GM19239 (cell line): ENCODE measurements around the gene DCLRE1B.

Source experiments
- DNase-seq: peaks from one replicate; pipeline ENCODE4 v3.0.0; 2011; ENCODE audit warnings: low spot score; ENCODE audit not compliant: insufficient read length
- FAIRE-seq: peaks from 2 replicates; lab custom pipeline; 2011; peaks lifted over from hg19 to GRCh38; lab: Jason Lieb, UNC

DCLRE1B gene

DNA sequence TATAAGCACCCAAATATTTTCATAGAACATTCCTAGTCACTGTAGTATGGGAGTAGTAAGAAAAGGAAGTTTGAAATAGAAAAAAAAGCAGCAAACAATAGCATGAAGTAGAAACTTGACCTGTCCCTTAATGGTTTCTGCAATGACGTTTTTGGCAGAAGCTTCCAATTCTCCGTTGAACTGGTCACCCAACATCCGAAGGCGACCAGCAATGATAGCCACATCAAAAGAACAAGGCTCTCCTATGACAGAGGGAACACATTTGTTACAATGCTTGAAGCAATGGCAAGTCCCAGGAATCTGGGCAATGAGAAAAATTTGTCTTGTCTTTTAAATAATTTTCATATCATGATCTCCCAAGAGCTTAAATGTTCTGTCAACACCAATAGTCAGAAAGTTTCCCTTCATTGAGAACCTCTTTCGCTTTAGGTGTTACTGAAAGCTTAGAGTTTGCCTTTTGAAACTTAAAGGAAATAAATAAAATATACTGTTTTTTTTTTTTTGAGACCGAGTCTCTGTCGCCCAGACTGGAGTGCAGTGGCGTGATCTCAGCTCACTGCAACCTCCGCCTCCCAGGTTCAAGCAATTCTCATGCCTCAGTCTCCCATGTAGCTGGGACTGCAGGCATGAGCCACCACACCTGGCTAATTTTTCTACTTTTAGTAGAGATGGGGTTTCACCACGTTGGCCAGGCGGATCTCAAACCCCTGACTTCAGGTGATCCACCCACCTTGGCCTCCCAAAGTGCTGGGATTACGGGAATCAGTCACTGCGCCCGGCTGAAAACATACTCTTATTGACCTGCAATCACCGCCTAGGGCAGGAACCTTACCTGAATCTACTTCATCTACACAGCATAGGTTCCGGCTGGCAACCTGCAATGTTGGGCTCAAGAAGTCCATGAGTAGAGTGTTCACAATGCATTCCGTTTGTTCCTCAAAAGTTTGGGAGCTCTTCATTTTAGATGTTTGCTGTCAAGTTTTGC, 18.4 kb upstream of the DCLRE1B start:
- DNase-seq, result no peak
- peak; percentile 64 for FAIRE-seq

- no peak for DNase-seq
- peak; percentile 4 for FAIRE-seq
These were observed 17.5 kb upstream of the DCLRE1B start, which contains the start of gene BCL2L15 for GRCh38 chr1:113887402-113888175. TSS of gene BCL2L15 (minus strand) at chr1:113887581. CDS start at chr1:113887375, 206 bp downstream.

DNA sequence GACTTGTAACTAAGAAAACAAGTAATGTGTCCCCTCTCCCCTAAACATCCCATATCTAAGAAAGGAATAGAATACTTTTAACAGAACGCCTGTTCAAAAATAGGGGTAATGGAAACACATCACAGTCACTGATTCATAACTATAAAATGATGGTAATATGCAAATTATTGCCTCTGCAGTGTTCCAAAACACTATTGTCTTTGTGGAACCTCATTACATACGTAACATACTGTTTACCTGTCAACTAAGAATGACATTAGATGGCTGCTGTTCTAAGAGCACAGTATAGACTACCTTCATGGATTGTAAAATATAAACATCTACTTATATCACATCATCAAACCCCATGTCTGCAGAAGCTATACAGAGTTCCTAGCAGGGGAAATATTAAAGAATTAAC, 14.3 kb upstream of the DCLRE1B start:
- DNase-seq (no peak), FAIRE-seq (no peak)

DNA sequence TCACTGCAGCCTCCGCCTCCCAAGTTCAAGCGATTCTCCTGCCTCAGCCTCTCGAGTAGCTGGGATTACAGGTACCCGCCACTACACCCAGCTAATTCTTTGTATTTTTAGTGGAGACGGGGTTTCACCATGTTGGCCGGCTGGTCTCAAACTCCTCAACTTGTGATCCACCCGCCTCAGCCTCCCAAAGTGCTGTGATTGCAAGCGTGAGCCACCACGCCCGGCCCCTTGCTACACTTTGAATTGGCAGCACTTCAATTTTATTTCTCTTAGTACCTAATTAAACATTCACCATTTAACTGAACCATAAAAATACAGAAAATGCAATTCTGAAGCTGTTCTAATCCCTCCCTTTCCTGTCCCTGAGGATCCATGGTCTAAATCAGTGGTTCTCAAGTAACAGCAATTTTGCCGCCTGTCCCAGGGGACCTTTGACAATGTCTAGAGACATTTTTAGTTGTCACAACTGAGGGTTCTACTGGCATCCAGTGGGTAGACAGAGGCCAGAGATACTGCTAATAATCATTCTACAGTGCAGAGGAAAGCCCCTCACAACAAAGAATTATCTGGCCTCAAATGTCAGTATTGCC, 13.4 kb upstream of the DCLRE1B start:
- DNase-seq (no peak), FAIRE-seq (no peak)

DNA sequence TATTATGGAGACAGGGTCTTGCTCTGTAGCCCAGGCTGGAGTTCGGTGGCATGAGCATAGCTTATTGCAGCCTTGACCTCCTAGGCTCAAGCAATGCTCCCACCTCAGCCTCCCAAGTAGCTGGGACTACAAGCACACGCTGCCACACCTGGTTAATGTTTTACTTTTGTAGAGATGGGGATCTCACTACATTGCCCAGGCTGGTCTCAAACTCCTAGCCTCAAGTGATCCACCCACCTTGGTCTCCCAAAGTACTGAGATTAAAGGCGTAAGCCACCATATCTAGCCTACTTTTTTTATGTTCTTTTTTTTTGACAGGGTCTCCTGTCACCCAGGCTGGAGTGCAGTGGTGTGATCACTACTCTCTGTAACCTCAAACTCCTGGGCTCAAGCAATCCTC, 11.9 kb upstream of the DCLRE1B start:
- FAIRE-seq, result no peak
- no peak for DNase-seq

DNA sequence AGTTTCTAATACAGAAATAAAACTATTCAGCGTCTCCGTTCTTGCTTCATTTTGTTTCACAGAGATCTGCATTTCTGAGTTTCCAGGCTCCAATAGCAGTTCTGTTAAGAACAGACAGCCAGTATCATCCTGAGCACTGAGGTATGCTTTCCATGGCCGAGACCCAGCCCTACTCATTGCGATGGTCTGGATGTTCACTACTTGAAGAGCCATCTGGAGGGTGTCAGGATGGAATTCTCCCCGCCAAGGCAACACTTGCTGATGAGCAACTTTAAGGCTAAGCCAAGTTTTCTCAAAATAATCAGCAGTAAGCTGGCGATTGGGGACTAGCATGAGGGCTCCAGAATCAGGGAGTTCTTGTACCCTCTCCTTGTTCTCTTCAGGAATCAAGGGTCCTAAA, 10.0 kb upstream of the DCLRE1B start:
- FAIRE-seq (no peak), DNase-seq (no peak)

DNA sequence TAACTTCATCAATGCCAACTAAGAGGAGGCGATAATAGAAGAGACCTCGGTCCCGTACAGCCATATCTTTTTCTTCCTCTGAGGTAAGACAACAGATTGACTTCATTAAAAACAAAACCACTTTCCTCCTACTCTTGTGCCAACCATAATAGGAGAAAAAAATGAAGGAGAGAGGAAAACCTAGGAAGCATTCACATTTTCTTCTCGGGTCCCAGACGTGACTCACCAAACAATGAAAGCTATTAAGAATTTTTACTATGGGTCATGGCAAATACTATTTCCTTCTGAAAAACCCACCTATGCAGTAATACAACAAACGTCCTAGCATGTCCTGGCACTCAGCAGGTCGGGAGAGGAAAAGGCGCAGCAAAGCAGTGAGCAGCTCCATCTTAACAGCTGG, 9.2 kb upstream of the DCLRE1B start:
- DNase-seq (no peak), FAIRE-seq (no peak)

- no peak for DNase-seq
- FAIRE-seq, result no peak
These were observed 6.8 kb upstream of the DCLRE1B start for GRCh38 chr1:113898241-113898814.

DNA sequence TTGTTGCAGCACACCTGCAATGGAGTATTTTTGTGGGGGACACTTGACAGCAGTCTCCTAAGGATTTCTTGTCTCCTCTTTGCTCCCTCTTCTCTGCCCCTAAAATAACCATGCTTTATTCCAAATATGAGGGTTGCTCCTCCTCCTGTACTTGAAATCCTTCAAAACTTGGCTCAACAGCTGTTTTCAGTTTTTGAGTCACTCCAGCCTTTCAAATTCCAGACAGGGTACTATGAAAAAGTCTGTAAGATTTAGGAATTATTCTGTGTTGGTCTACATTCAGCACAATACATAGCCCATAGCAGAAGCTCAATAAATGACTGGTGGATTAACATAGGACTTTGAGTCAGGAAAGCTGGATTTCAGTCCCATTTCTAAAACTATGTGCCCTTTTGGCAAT, 6.0 kb upstream of the DCLRE1B start:
- FAIRE-seq, result no peak
- no peak for DNase-seq

DNA sequence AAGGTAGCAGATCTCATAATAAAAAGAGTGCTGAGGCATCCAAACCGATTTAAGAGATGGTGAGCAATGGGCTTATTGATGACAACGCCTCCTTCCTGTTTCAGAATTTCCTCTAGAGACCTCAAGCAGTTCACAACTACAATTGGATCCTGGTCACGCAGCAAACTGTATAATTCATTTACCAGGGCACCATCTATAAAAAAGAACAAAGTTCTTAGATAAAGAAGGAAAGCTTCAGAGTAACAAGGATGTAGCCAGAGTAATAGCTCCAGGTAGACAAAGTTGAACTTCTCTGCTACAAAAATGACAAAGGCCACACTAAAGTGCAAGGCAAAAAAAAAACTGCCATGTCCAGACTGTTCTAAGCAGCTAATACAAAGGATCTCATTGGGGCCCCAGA, 3.9 kb upstream of the DCLRE1B start:
- FAIRE-seq, result no peak
- DNase-seq, result no peak

GRCh38 chr1:113903501-113904292, 1.4 kb upstream of the DCLRE1B start:
- no peak for FAIRE-seq

DNA sequence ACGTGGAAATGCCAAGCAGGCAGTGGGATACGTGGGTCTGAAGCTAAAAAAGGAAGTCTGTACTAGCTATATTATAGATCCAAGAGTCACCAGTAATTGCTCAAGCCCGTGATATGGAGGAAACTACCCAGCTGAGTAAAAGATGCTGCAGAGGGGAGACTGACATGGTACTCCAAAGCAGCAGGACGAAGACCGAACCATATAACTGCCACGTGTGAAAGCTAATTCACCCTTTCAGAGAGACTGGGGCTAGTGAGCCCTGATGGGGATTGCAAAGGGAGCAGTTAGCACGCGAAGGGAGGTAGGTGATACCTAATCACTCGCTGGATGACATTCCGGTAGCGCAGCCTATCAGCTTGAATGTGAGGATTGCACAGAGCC, 843 bp upstream of the DCLRE1B start:
- FAIRE-seq (no peak), DNase-seq (no peak)

More at GRCh38 chr1:113903501-113904292, 1.4 kb upstream of the DCLRE1B start:
- DNase-seq, result no peak

- DNase-seq (no peak), FAIRE-seq (no peak)
These were observed 322 bp downstream of the DCLRE1B start for GRCh38 chr1:113905435-113905861.

DNA sequence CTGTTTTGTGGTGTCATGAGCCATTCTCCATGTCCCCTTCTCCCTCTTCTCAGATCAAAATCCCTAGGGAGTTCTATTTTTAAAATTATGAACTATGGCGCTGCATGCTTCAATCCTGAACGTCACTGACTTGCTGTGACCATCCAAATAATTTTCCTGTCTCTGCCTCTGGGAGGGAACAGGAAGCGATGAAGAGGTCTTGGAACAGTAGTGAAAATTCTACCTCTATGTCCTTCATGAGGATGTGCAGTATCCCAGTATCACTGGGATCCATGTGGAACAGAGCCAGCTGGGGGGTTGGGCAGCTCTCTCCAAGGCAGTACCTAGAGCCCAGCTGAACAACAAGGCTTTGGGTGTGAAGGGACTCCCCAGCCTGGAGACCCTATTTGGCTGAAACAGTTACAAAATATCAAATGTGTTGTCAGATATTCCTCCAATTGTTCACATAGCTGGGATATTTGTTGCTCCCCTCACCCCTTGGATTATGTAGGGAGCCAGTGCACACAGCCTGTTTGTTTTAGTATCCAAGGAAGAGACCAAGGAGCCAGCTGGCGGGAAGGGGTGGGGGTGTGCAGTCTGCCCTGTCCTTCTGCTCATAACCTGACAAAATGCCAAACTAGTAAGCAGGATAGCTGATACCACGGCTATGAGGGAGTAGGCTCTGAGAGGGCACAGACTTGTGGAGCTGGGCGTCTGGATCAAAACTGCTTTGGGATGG, 7.6 kb downstream of the DCLRE1B start:
- DNase-seq (no peak), FAIRE-seq (no peak)

DNA sequence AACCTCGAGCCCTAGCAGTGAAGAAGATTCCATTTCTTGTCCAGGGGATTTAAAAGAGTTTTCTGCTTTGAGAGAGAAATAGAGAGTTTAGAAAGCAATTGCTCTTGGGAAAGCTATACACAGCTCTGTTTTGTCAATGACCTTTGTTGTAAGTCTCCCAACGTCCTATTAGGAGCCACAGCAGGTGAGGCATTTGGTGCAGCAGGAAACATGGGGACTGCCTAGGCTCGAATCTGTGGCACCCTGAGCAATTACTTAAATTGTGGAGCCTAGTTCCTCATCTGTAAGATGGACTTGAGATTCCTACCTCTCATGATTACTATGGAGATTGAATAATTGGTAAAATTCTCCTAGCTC, 8.2 kb downstream of the DCLRE1B start:
- no peak for FAIRE-seq

DNA sequence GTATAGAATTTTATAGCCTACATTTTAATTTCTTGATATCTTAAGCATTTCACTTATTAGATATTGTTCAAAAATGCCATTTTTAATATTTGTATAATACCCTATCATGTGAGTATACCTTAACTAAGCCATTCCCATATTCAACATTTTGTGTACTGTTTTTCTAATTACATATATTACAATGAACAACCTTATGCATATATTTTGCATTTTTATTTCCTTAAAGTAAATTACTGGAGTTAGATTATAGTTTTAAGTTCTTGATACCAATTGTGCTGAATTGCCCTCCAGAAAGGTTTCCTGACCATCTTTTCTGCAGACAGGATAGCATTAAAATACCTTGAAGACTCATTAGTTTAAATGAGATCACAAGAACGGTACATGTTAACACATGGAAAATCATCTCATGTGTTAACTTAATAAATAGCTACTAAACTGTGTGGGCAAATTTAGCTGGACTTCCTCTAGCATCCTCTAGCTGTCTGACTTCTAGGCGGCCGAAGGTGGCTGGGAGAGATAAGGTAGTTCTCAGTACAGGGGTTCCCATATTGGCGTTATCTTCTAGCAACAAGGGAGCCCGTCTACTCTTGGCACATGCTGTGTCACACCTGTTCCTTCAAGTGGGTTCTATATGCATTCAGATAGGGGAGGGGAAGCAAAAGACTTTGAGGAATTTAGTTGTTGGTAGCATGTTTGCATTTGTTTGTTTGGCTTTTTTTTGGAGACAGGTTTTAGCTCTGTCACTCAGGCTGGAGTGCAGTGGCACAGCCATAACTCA, 8.9 kb downstream of the DCLRE1B start:
- DNase-seq (no peak), FAIRE-seq (no peak)

More for the DNA sequence above, 8.2 kb downstream of the DCLRE1B start:
- DNase-seq, result no peak

GRCh38 chr1:113916974-113917373, 11.8 kb downstream of the DCLRE1B start:
- no peak for DNase-seq
- FAIRE-seq, result no peak

GRCh38 chr1:113917400-113918082, 12.4 kb downstream of the DCLRE1B start:
- no peak for FAIRE-seq

More at GRCh38 chr1:113917400-113918082, 12.4 kb downstream of the DCLRE1B start:
- no peak for DNase-seq
